DMS153 treated with DMSO at 0.1 percent for 48 hours (cell line): Measurements from ENCODE around the gene CACNB2.

Experiments used
- DNase-seq: peaks from one replicate; lab custom pipeline; 2025; ENCODE audit not compliant: unreplicated experiment; lab: John Stamatoyannopoulos, UW

The CACNB2 gene

GRCh38 chr10:18140149-18140956 is at the start of gene CACNB2:
Gene CACNB2 (plus strand): TSS chr10:18140424.
- DNase-seq = peak; percentile 5

- DNase-seq = no peak
Observed at GRCh38 chr10:18094332-18094731, 45.9 kb upstream of the CACNB2 start.

- DNase-seq = no peak
Observed at GRCh38 chr10:18094793-18095192, 45.4 kb upstream of the CACNB2 start.

GRCh38 chr10:18097524-18097923 is 42.7 kb upstream of the CACNB2 start:
- no peak for DNase-seq

GRCh38 chr10:18098201-18098600 is 42.0 kb upstream of the CACNB2 start:
- DNase-seq = no peak

- DNase-seq = no peak
Observed at GRCh38 chr10:18099415-18099814, 40.8 kb upstream of the CACNB2 start.

- no peak for DNase-seq
Observed at GRCh38 chr10:18100669-18101068, 39.6 kb upstream of the CACNB2 start.

- DNase-seq = no peak
Observed at GRCh38 chr10:18102404-18102803, 37.8 kb upstream of the CACNB2 start.

GRCh38 chr10:18104223-18104872 is 35.9 kb upstream of the CACNB2 start:
- peak; percentile 2 for DNase-seq

GRCh38 chr10:18109341-18109870 is 30.8 kb upstream of the CACNB2 start:
- no peak for DNase-seq

GRCh38 chr10:18113881-18114280 is 26.3 kb upstream of the CACNB2 start:
- DNase-seq = no peak

- no peak for DNase-seq
Observed at GRCh38 chr10:18117276-18117675, 22.9 kb upstream of the CACNB2 start.

- no peak for DNase-seq
Observed at GRCh38 chr10:18122753-18123152, 17.5 kb upstream of the CACNB2 start.

GRCh38 chr10:18133046-18133445 is 7.2 kb upstream of the CACNB2 start:
- DNase-seq = no peak

- DNase-seq = no peak
Observed at GRCh38 chr10:18134509-18134908, 5.7 kb upstream of the CACNB2 start.

- no peak for DNase-seq
Observed at GRCh38 chr10:18134921-18135320, 5.3 kb upstream of the CACNB2 start.

GRCh38 chr10:18136073-18136791 is 4.0 kb upstream of the CACNB2 start:
- DNase-seq = no peak

GRCh38 chr10:18137111-18137510 is 3.1 kb upstream of the CACNB2 start:
- no peak for DNase-seq

- no peak for DNase-seq
Observed at GRCh38 chr10:18140957-18141845, 977 bp downstream of the CACNB2 start.

- DNase-seq = no peak
Observed at GRCh38 chr10:18142151-18142550, 1.9 kb downstream of the CACNB2 start.

GRCh38 chr10:18144396-18144795 is 4.2 kb downstream of the CACNB2 start:
- DNase-seq = no peak
